ENCODE data around the gene NQO1.

Gene NQO1

DNA sequence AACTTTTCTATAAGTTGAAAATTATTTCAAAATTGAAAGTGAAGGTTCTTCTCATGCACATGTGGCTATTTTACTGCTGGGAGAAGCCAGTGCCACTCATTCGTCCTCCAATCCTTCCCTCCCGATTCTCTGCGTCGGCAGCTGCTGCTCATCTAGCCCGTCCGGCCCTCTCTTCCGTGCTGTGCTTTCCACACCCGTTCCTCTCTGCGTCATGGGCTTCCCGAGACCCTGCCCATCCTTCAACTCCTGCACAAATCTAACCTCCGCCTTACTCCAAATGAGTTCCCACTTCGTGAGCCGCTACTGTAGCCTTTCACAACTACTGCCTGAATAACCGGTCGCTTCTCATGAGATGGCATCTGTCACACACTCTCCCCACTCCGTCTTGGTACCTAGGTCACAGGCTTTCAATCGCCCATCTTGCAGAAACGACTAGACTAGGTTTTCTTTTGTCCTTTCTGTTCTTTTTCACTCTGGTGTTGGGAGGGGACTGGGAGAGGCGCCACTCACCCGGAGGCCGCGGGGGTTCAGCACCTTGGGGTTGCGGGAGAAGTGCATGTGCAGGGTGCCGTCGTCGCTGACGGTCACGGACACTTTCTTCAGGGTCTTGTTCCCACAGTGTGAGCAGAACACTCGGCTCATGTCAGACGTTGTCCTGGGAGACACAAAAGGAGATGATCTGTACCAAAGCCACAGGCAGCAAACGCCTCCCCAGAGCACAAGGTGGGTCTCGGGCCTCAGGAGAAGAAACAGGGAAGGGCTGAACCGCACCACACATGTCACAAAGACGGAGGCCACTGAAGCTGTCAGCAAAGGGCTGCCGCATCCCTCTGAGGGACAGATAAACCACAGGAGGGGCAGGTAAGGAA, 18.2 kb upstream of the NQO1 start:
- peaks cover 22% of the 10 kb centered on the region for H3K79me2 ChIP-seq (ENCODE audit: control insufficient read depth, low read length)
- no peak for TF ChIP-seq EZH2phosphoT487 (IDR thresholded peaks at IDR 0.05; ENCODE audit: borderline replicate concordance, low read length)
- TF ChIP-seq CTCF (IDR thresholded peaks at IDR 0.05; ENCODE audit: low read depth, low read length, poor library complexity, severe bottlenecking): no peak
- H3K4me3 ChIP-seq (ENCODE audit: low read length): no peak overlapping the region
- H3F3A ChIP-seq (ENCODE audit: control insufficient read depth, insufficient read depth): no peaks in the 10 kb centered on the region
- H4K20me1 ChIP-seq (ENCODE audit: control insufficient read depth, insufficient read depth, low read depth, low read length): no peaks in the 10 kb centered on the region
- H3K36me3 ChIP-seq (ENCODE audit: control insufficient read depth, low read length): peaks cover 92% of the 10 kb centered on the region
- no peaks in the 10 kb centered on the region for H3K4me1 ChIP-seq (ENCODE audit: control insufficient read depth, low read length)
- no peak overlapping the region for H3K4me2 ChIP-seq (ENCODE audit: low read length)
- H3K27ac ChIP-seq (ENCODE audit: low read depth, low read length): no peak overlapping the region
- no peaks in the 10 kb centered on the region for H3K9me2 ChIP-seq (replicated peaks; ENCODE audit: control insufficient read depth, low read length)
- no peaks in the 10 kb centered on the region for H3K9me3 ChIP-seq (ENCODE audit: control insufficient read depth, insufficient read depth, low read length)
- H3K27me3 ChIP-seq (ENCODE audit: control insufficient read depth, low read length): no peaks in the 10 kb centered on the region

DNA sequence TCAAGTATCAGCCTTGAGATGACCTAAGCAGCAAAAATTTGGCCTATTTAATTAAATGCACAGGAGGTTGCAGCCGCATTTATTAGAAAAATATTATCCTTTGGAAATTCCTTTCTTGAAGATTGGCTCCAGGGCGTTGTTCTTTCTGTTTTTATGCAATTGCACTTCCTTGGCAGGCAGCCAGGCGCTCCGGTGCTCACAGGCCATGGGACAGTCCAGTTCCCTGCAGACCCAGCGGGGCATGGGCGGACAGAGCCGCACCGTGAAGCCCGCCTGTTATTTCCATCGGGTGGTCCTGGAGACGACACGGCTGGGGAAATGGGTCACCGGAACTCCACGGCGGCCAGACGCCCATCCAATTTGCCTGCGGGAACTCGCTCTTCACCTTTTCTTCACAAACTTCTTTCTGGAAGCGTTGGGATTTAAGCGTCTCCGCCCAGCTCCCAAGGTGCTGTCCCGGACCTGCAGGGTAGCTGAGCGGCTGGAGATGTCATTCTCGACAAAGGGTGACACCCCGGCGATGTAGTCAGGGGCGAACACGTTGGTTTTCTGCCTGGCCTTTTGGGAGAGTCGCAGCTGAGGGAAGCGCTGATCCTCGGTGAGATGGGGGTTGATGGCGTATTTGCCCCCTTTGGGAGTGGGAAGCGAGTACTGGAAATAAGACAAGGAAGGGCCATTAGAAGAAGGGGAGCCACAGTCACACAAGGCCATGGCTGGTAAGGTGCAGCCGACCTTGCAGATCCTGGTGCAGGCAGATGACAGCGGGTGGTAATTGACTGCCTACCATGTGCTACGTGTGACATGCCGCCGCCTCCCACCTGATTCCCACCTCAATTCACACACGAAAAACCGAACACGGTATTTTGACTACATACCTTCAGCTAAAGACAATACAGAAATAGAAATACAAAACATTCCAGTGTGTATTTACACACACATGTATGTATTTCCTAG, 15.9 kb upstream of the NQO1 start:
- H3F3A ChIP-seq (ENCODE audit: control insufficient read depth, insufficient read depth): no peaks in the 10 kb centered on the region
- peaks cover 72% of the 10 kb centered on the region for H3K36me3 ChIP-seq (ENCODE audit: control insufficient read depth, low read length)
- H3K27ac ChIP-seq (ENCODE audit: low read depth, low read length): no peak overlapping the region

GRCh38 chr16:69741519-69741918, 15.2 kb upstream of the NQO1 start:
- TF ChIP-seq EZH2phosphoT487 (IDR thresholded peaks at IDR 0.05; ENCODE audit: borderline replicate concordance, low read length): no peak
- no peak for TF ChIP-seq CTCF (IDR thresholded peaks at IDR 0.05; ENCODE audit: low read depth, low read length, poor library complexity, severe bottlenecking)
- Histone ChIP-seq H3K79me2 (ENCODE audit: control insufficient read depth, low read length) (peaks cover 11% of the 10 kb centered on the region; the same call in 1 of the 2 replicates), H3K4me2 (ENCODE audit: low read length) (no peak overlapping the region), H3F3A (ENCODE audit: control insufficient read depth, insufficient read depth) (no peaks in the 10 kb centered on the region), H4K20me1 (ENCODE audit: control insufficient read depth, insufficient read depth, low read depth, low read length) (no peaks in the 10 kb centered on the region), H3K9me3 (ENCODE audit: control insufficient read depth, insufficient read depth, low read length) (no peaks in the 10 kb centered on the region), H3K27me3 (ENCODE audit: control insufficient read depth, low read length) (no peaks in the 10 kb centered on the region), H3K36me3 (ENCODE audit: control insufficient read depth, low read length) (peaks cover 67% of the 10 kb centered on the region), H3K9me2 (replicated peaks; ENCODE audit: control insufficient read depth, low read length) (no peaks in the 10 kb centered on the region), H3K27ac (ENCODE audit: low read depth, low read length) (no peak overlapping the region), H3K4me3 (ENCODE audit: low read length) (no peak overlapping the region), H3K4me1 (ENCODE audit: control insufficient read depth, low read length) (no peaks in the 10 kb centered on the region)

More for the DNA sequence above, 15.9 kb upstream of the NQO1 start:
- Histone ChIP-seq H3K4me3 (ENCODE audit: low read length) (no peak overlapping the region), H4K20me1 (ENCODE audit: control insufficient read depth, insufficient read depth, low read depth, low read length) (no peaks in the 10 kb centered on the region), H3K79me2 (ENCODE audit: control insufficient read depth, low read length) (peaks cover 11% of the 10 kb centered on the region; the same call in 1 of the 2 replicates), H3K4me2 (ENCODE audit: low read length) (no peak overlapping the region), H3K9me2 (replicated peaks; ENCODE audit: control insufficient read depth, low read length) (no peaks in the 10 kb centered on the region), H3K4me1 (ENCODE audit: control insufficient read depth, low read length) (no peaks in the 10 kb centered on the region), H3K27me3 (ENCODE audit: control insufficient read depth, low read length) (no peaks in the 10 kb centered on the region), H3K9me3 (ENCODE audit: control insufficient read depth, insufficient read depth, low read length) (no peaks in the 10 kb centered on the region)
- TF ChIP-seq CTCF (IDR thresholded peaks at IDR 0.05; ENCODE audit: low read depth, low read length, poor library complexity, severe bottlenecking): no peak
- no peak for TF ChIP-seq EZH2phosphoT487 (IDR thresholded peaks at IDR 0.05; ENCODE audit: borderline replicate concordance, low read length)
